HEK293 (cell line): ENCODE data around the gene CASZ1.
A peak's percentile ranks its signal among the peaks of the same experiment; 100 is the strongest.

ENCODE experiments used
- CTCF ChIA-PET: fragments of 350-600 bp; formaldehyde crosslinking; extraction: SDS; loops from one replicate; lab custom pipeline; 2021; ENCODE audit warnings: antibody characterized with exemption; lab: Yijun Ruan, JAX
- POLR2A ChIA-PET: fragments of 300-600 bp; formaldehyde crosslinking; extraction: SDS; loops from one replicate; lab custom pipeline; 2020; ENCODE audit warnings: antibody characterized with exemption, inconsistent platforms; lab: Yijun Ruan, JAX
- H3K27ac ChIP-seq: fragments of 200-500 bp; sonication (Bioruptor generic); 2 replicates; pipeline ENCODE4 v1.5.1; 2014; ENCODE audit warnings: low read depth, low read length, control low read depth, inconsistent platforms; ENCODE audit errors: extremely low read depth
- H3K36me3 ChIP-seq, 2 experiments: fragments of 200-500 bp in 1 of 2; sonication (Bioruptor generic) in 1 of 2; 1 replicate in 1 of 2; 2 replicates in 1 of 2; pipeline ENCODE4 v1.5.1; 2014 to 2017; ENCODE audit warnings: inconsistent platforms in 2 of 2, low read length in 2 of 2; ENCODE audit not compliant: control insufficient read depth in 2 of 2, insufficient read depth in 1 of 2
- H3K4me1 ChIP-seq: fragments of 200-500 bp; sonication (Bioruptor generic); 2 replicates; pipeline ENCODE4 v1.5.1; 2014; ENCODE audit warnings: mild to moderate bottlenecking, low read length, inconsistent platforms; ENCODE audit not compliant: control insufficient read depth, insufficient read depth
- H3K4me3 ChIP-seq: 2 replicates; pipeline ENCODE4 v1.5.1; 2011; ENCODE audit warnings: low read depth, mild to moderate bottlenecking, control low read depth, low read length, moderate library complexity
- H3K9me3 ChIP-seq: fragments of 200-500 bp; sonication (Bioruptor generic); 2 replicates; pipeline ENCODE4 v1.5.1; 2014; ENCODE audit warnings: low read depth, low read length, inconsistent platforms; ENCODE audit not compliant: control insufficient read depth, insufficient read depth
- EGR2 ChIP-seq: fragments of 450-650 bp; formaldehyde crosslinking; IDR thresholded peaks from 2 replicates; pipeline ENCODE4 v1.5.1; 2016; ENCODE audit warnings: low read depth, missing biosample characterization, missing genetic modification characterization
- GFI1B ChIP-seq: fragments of 450-650 bp; formaldehyde crosslinking; IDR thresholded peaks from 2 replicates; pipeline ENCODE4 v1.5.1; 2016; ENCODE audit warnings: missing biosample characterization, missing genetic modification characterization
- KLF1 ChIP-seq: fragments of 450-650 bp; formaldehyde crosslinking; IDR thresholded peaks from 2 replicates; pipeline ENCODE4 v1.5.1; 2016; ENCODE audit warnings: missing biosample characterization, missing genetic modification characterization
- KLF7 ChIP-seq: fragments of 450-650 bp; formaldehyde crosslinking; IDR thresholded peaks from 2 replicates; pipeline ENCODE4 v1.5.1; 2016; ENCODE audit warnings: missing biosample characterization, missing genetic modification characterization, borderline replicate concordance
- KLF9 ChIP-seq: fragments of 450-650 bp; formaldehyde crosslinking; IDR thresholded peaks from 2 replicates; pipeline ENCODE4 v1.5.1; 2016; ENCODE audit warnings: missing biosample characterization, missing genetic modification characterization, low read depth
- REST ChIP-seq: fragments of 450-650 bp; formaldehyde crosslinking; IDR thresholded peaks from 2 replicates; pipeline ENCODE4 v1.5.1; 2016; ENCODE audit warnings: missing biosample characterization, missing genetic modification characterization
- SCRT1 ChIP-seq: fragments of 450-650 bp; formaldehyde crosslinking; IDR thresholded peaks from 2 replicates; pipeline ENCODE4 v1.5.1; 2016; ENCODE audit warnings: missing biosample characterization, missing genetic modification characterization, borderline replicate concordance
- ZBTB17 ChIP-seq: fragments of 450-650 bp; formaldehyde crosslinking; IDR thresholded peaks from 2 replicates; pipeline ENCODE4 v1.5.1; 2016; ENCODE audit warnings: missing biosample characterization, missing genetic modification characterization
- ZBTB6 ChIP-seq: fragments of 450-650 bp; formaldehyde crosslinking; IDR thresholded peaks from 2 replicates; pipeline ENCODE4 v1.5.1; 2017; ENCODE audit warnings: missing biosample characterization, missing genetic modification characterization
- ZFHX2 ChIP-seq: fragments of 450-650 bp; formaldehyde crosslinking; conservative IDR thresholded peaks from 2 replicates; pipeline ENCODE4 v1.5.1; 2016; ENCODE audit warnings: missing biosample characterization, missing genetic modification characterization
- ZFP3 ChIP-seq: fragments of 450-650 bp; formaldehyde crosslinking; IDR thresholded peaks from 2 replicates; pipeline ENCODE4 v1.5.1; 2016; ENCODE audit warnings: low read depth, missing biosample characterization, missing genetic modification characterization
- ZNF132 ChIP-seq: fragments of 450-650 bp; formaldehyde crosslinking; IDR thresholded peaks from 2 replicates; pipeline ENCODE4 v1.5.1; 2017; ENCODE audit warnings: missing biosample characterization, missing genetic modification characterization, borderline replicate concordance
- ZNF473 ChIP-seq: fragments of 450-650 bp; formaldehyde crosslinking; IDR thresholded peaks from 2 replicates; pipeline ENCODE4 v1.5.1; 2017; ENCODE audit warnings: missing biosample characterization, missing genetic modification characterization
- ZNF544 ChIP-seq: fragments of 450-650 bp; formaldehyde crosslinking; IDR thresholded peaks from 2 replicates; pipeline ENCODE4 v1.5.0; 2017; ENCODE audit warnings: missing biosample characterization, missing genetic modification characterization
- ZNF548 ChIP-seq: fragments of 450-650 bp; formaldehyde crosslinking; IDR thresholded peaks from 2 replicates; pipeline ENCODE4 v1.5.1; 2016; ENCODE audit warnings: missing biosample characterization, missing genetic modification characterization
- ZNF560 ChIP-seq: fragments of 450-650 bp; formaldehyde crosslinking; IDR thresholded peaks from 2 replicates; pipeline ENCODE4 v1.5.1; 2017; ENCODE audit warnings: missing biosample characterization, missing genetic modification characterization, borderline replicate concordance
- ZNF571 ChIP-seq: fragments of 450-650 bp; formaldehyde crosslinking; IDR thresholded peaks from 2 replicates; pipeline ENCODE4 v1.5.0; 2017; ENCODE audit warnings: missing biosample characterization, missing genetic modification characterization
- ZNF580 ChIP-seq: fragments of 450-650 bp; formaldehyde crosslinking; IDR thresholded peaks from 2 replicates; pipeline ENCODE4 v1.5.1; 2016; ENCODE audit warnings: missing biosample characterization, missing genetic modification characterization
- ZNF585B ChIP-seq: fragments of 450-650 bp; formaldehyde crosslinking; IDR thresholded peaks from 2 replicates; pipeline ENCODE4 v1.5.1; 2016; ENCODE audit warnings: missing biosample characterization, missing genetic modification characterization
- ZNF610 ChIP-seq: fragments of 450-650 bp; formaldehyde crosslinking; IDR thresholded peaks from 2 replicates; pipeline ENCODE4 v1.5.1; 2016; ENCODE audit warnings: missing biosample characterization, missing genetic modification characterization, borderline replicate concordance
- ZNF624 ChIP-seq: fragments of 450-650 bp; formaldehyde crosslinking; IDR thresholded peaks from 2 replicates; pipeline ENCODE4 v1.5.1; 2017; ENCODE audit warnings: missing biosample characterization, missing genetic modification characterization
- ZNF626 ChIP-seq: fragments of 450-650 bp; sonication (Bioruptor Pico); formaldehyde crosslinking; IDR thresholded peaks from 2 replicates; pipeline ENCODE4 v1.5.1; 2018; ENCODE audit warnings: missing biosample characterization, missing genetic modification characterization, inconsistent platforms
- ZNF629 ChIP-seq: fragments of 450-650 bp; formaldehyde crosslinking; IDR thresholded peaks from 2 replicates; pipeline ENCODE4 v1.5.1; 2017; ENCODE audit warnings: missing biosample characterization, missing genetic modification characterization
- ZNF701 ChIP-seq: fragments of 450-650 bp; formaldehyde crosslinking; IDR thresholded peaks from 2 replicates; pipeline ENCODE4 v1.5.1; 2016; ENCODE audit warnings: missing biosample characterization, missing genetic modification characterization

Gene CASZ1

DNA sequence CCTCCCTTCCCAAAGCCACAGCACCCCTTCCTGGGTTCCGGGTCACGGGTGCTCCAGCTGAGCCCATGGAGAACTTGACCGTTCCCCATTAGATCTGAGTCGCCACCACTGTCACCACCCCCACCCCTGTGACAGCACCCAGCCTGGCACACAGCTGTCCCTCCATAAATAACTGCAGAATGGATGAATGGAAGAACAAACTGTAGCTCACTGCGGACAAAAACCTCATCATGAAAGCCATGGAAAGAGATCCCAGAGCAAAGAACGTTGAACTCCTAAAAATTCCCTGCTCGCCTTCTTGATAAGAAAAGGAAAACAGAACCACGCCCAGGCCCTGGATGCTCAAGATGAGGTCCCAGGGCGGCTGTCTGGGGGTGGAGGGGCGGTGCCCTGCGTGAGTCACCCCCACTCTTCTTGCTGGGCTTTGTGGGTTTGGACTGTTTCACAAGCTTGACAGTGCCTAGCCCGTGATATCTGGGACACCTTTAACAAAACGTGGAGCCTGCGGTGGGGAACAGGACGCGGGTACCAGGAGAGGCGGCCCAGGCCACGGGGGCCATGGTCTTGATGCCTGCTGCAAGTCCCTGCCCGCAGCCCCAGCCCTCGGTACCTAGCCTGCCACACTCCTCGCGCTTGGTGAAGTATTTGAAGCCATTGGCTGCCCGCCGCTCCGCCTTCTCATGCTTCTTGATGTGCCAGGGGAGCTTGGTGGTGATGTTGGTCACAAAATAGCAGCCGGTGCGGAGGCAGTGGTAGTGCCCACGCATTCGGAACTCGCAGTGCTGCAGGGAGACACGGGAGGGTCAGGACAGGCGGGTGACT is 151.9 kb downstream of the CASZ1 start:
- no peak overlapping the region for H3K4me3 ChIP-seq
- ChIA-PET CTCF (no interaction called here), POLR2A (no interaction called here)
- peaks cover 0 to 42% of the 10 kb centered on the region in 2 experiments; a peak in 1 of 3 replicates for H3K36me3 ChIP-seq
- H3K4me1 ChIP-seq, result no peaks in the 10 kb centered on the region
- H3K9me3 ChIP-seq, result no peaks in the 10 kb centered on the region
- no peak overlapping the region for H3K27ac ChIP-seq
- TF ChIP-seq KLF1, result peak; percentile 43; the same call in 1 of the 2 replicates
- TF ChIP-seq EGR2, result peak; percentile 49
- no peak for TF ChIP-seq ZBTB17
- no peak for TF ChIP-seq ZNF544 (tag by site-specific recombination)
- TF ChIP-seq ZFHX2, result peak; percentile 71

- no peaks in the 10 kb centered on the region for H3K4me1 ChIP-seq
- H3K9me3 ChIP-seq, result no peaks in the 10 kb centered on the region
- no peak overlapping the region for H3K27ac ChIP-seq
- POLR2A ChIA-PET, result no interaction called here
- peaks cover 0 to 41% of the 10 kb centered on the region in 2 experiments; a peak in 1 of 3 replicates for H3K36me3 ChIP-seq
- TF ChIP-seq ZFP3 (no peak), ZNF610 (no peak), ZNF624 (tag by site-specific recombination) (no peak), ZNF473 (tag by site-specific recombination) (no peak), ZNF580 (no peak), KLF7 (tag by site-specific recombination) (no peak), ZNF585B (no peak), ZBTB6 (tag by site-specific recombination) (no peak), ZNF629 (tag by site-specific recombination) (no peak), SCRT1 (tag by site-specific recombination) (no peak), ZNF132 (no peak), EGR2 (no peak), ZNF560 (no peak)
- CTCF ChIA-PET, result no interaction called here
- H3K4me3 ChIP-seq, result no peak overlapping the region
These were observed 152.7 kb downstream of the CASZ1 start for GRCh38 chr1:10643607-10644306.

GRCh38 chr1:10642403-10643080 is 153.9 kb downstream of the CASZ1 start:
- ChIA-PET POLR2A (no interaction called here), CTCF (no interaction called here)
- no peak for TF ChIP-seq ZNF548 (tag by site-specific recombination)
- no peak for TF ChIP-seq ZNF571 (tag by site-specific recombination)
- no peak for TF ChIP-seq REST
- TF ChIP-seq KLF9 (tag by site-specific recombination), result no peak
- no peak for TF ChIP-seq GFI1B
- TF ChIP-seq ZNF626, result no peak
- no peak for TF ChIP-seq ZNF544 (tag by site-specific recombination)
- no peak for TF ChIP-seq ZNF580
- no peak for TF ChIP-seq ZNF701 (tag by site-specific recombination)

More at GRCh38 chr1:10642403-10643080, 153.9 kb downstream of the CASZ1 start:
- no peaks in the 10 kb centered on the region for H3K4me1 ChIP-seq
- H3K36me3 ChIP-seq, result peaks cover 0 to 38% of the 10 kb centered on the region in 2 experiments; a peak in 1 of 3 replicates
- no peaks in the 10 kb centered on the region for H3K9me3 ChIP-seq
- no peak overlapping the region for H3K27ac ChIP-seq
- no peak overlapping the region for H3K4me3 ChIP-seq
